ENCODE results near the gene NBL1. TPM values are rescaled to one million over a fixed set of nuclear protein-coding genes. Genes with fewer than 3 reads are reported as not detected.

Gene NBL1
- total and polyA plus RNA-seq, 9 of the 15 experiments (the other 6 are each of a cell fraction or from before 2014, with no cell fraction given): 0.10 to 3.7 (median 1.8) TPM; not detected in 1

GRCh38 chr1:19596714-19597495 lies 47.2 kb upstream of the NBL1 start (continued):
- TF ChIP-seq, protein P1, sequence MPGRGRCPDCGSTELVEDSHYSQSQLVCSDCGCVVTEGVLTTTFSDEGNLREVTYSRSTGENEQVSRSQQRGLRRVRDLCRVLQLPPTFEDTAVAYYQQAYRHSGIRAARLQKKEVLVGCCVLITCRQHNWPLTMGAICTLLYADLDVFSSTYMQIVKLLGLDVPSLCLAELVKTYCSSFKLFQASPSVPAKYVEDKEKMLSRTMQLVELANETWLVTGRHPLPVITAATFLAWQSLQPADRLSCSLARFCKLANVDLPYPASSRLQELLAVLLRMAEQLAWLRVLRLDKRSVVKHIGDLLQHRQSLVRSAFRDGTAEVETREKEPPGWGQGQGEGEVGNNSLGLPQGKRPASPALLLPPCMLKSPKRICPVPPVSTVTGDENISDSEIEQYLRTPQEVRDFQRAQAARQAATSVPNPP (IDR thresholded peaks at IDR 0.05; ENCODE audit: borderline replicate concordance, insufficient read depth, insufficient read length): no peak
- TF ChIP-seq SMAD1 (IDR thresholded peaks at IDR 0.05; ENCODE audit: low read depth, low read length, partially characterized antibody) (peak; percentile 66), ARHGAP35 (IDR thresholded peaks at IDR 0.05; ENCODE audit: partially characterized antibody) (peak; percentile 98), FOXK1 (CRISPR knock-in tag; IDR thresholded peaks at IDR 0.05; ENCODE audit: borderline replicate concordance) (no peak), MLLT1 (IDR thresholded peaks at IDR 0.05) (0 out of 4 replicates have a peak, but pooled peaks of 1 of the 2 experiments have one; percentile 52), HEY1 (CRISPR knock-in tag; IDR thresholded peaks at IDR 0.05; ENCODE audit: borderline replicate concordance) (no peak), NFATC3 (IDR thresholded peaks at IDR 0.05) (no peak), FOXK2 (conservative IDR thresholded peaks at IDR 0.05 in 1 of 2, IDR thresholded peaks at IDR 0.05 in 1 of 2; ENCODE audit: low read depth in 2 of 2) (no peak), MYBL2 (IDR thresholded peaks at IDR 0.05; ENCODE audit: low read depth) (no peak), MYBL2 (CRISPR knock-in tag; IDR thresholded peaks at IDR 0.05; ENCODE audit: borderline replicate concordance) (no peak), SRSF9 (IDR thresholded peaks at IDR 0.05; ENCODE audit: borderline replicate concordance, low read depth, low read length) (no peak), MECOM (CRISPR knock-in tag; IDR thresholded peaks at IDR 0.05) (no peak), CBFB (CRISPR knock-in tag; IDR thresholded peaks at IDR 0.05) (no peak), SNRNP70 (optimal IDR thresholded peaks at IDR 0.05; ENCODE audit: low read depth, low read length) (no peak)
- TF ChIP-seq, protein P2, sequence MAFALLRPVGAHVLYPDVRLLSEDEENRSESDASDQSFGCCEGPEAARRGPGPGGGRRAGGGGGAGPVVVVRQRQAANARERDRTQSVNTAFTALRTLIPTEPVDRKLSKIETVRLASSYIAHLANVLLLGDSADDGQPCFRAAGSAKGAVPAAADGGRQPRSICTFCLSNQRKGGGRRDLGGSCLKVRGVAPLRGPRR (CRISPR knock-in tag; IDR thresholded peaks at IDR 0.05): no peak
